Progenitor cell of endocrine pancreas (in vitro differentiated cells): ENCODE results near the gene CCDC192. TPM values are rescaled to one million over a fixed set of nuclear protein-coding genes. Genes with fewer than 3 reads are reported as not detected.

ENCODE experiments used
- DNase-seq: peaks from one replicate; pipeline ENCODE4 v3.0.0; 2021; ENCODE audit warnings: low spot score; ENCODE audit not compliant: unreplicated experiment
- H3K27ac Mint-ChIP-seq: 2 replicates; pipeline ENCODE4 v1.8.0; 2021; ENCODE audit warnings: mild to moderate bottlenecking, moderate library complexity, mixed read lengths
- H3K27me3 Mint-ChIP-seq: 2 replicates; pipeline ENCODE4 v1.8.0; 2021; ENCODE audit warnings: mixed read lengths
- H3K36me3 Mint-ChIP-seq: 2 replicates; pipeline ENCODE4 v1.8.0; 2022; ENCODE audit warnings: mixed read lengths; ENCODE audit not compliant: insufficient read depth
- H3K4me1 Mint-ChIP-seq: 2 replicates; pipeline ENCODE4 v1.8.0; 2021; ENCODE audit warnings: low read depth, mixed read lengths
- H3K4me3 Mint-ChIP-seq: 2 replicates; pipeline ENCODE4 v1.8.0; 2021; ENCODE audit warnings: low read depth, mild to moderate bottlenecking, moderate library complexity, mixed read lengths
- H3K9me3 Mint-ChIP-seq: 2 replicates; pipeline ENCODE4 v1.8.0; 2021; ENCODE audit warnings: low read depth, mixed read lengths
- total RNA-seq: library from RNA; stranded (reverse); gene quantifications from 2 replicates; pipeline ENCODE4 v1.2.1, GENCODE V29; 2021
- TF ChIP-seq, protein P1 (sequence below): fragments of 200-600 bp; sonication (generic); IDR thresholded peaks from one replicate; pipeline ENCODE4 v1.5.0; 2021; ENCODE audit warnings: antibody characterized with exemption, mild to moderate bottlenecking; ENCODE audit not compliant: unreplicated experiment

The CCDC192 gene
- total RNA-seq, 1 donor from 2014 or later = not detected

DNA sequence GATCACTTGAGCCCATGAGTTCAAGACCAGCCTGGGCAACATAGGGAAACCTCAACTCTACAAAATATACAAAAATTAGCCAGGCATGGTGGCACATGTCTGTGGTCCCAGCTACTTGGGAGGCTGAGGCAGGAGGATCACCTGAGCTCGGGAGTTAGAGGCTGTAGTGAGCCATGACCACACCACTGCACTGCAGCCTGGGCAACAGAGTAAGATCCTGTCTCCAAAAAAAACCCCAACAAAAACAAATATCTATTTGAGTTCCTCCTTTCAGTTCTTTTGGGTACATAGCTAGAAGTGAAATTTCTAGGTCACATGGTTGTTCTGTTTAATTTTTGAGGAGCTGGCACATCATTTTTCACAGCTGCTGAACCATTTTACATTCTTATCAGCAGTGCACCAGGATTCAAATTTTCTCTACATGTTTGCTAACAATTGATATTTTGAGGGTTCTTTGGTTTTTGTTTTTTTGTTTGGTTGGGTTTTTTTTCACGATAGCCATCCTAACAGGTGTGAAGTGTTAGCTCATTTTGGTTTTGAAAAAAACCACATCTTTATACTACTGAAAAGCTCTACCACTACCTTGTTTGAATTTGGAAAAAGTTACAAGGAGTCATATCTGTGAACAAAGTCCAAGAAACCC, 203.5 kb downstream of the CCDC192 start:
- Mint-ChIP-seq H3K27ac (no peak overlapping the region), H3K36me3 (no peaks in the 10 kb centered on the region), H3K4me1 (peaks cover 16% of the 10 kb centered on the region), H3K4me3 (no peak overlapping the region), H3K9me3 (no peaks in the 10 kb centered on the region), H3K27me3 (no peaks in the 10 kb centered on the region)
- DNase-seq = no peak
- TF ChIP-seq, protein P1, sequence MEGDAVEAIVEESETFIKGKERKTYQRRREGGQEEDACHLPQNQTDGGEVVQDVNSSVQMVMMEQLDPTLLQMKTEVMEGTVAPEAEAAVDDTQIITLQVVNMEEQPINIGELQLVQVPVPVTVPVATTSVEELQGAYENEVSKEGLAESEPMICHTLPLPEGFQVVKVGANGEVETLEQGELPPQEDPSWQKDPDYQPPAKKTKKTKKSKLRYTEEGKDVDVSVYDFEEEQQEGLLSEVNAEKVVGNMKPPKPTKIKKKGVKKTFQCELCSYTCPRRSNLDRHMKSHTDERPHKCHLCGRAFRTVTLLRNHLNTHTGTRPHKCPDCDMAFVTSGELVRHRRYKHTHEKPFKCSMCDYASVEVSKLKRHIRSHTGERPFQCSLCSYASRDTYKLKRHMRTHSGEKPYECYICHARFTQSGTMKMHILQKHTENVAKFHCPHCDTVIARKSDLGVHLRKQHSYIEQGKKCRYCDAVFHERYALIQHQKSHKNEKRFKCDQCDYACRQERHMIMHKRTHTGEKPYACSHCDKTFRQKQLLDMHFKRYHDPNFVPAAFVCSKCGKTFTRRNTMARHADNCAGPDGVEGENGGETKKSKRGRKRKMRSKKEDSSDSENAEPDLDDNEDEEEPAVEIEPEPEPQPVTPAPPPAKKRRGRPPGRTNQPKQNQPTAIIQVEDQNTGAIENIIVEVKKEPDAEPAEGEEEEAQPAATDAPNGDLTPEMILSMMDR = no peak

DNA sequence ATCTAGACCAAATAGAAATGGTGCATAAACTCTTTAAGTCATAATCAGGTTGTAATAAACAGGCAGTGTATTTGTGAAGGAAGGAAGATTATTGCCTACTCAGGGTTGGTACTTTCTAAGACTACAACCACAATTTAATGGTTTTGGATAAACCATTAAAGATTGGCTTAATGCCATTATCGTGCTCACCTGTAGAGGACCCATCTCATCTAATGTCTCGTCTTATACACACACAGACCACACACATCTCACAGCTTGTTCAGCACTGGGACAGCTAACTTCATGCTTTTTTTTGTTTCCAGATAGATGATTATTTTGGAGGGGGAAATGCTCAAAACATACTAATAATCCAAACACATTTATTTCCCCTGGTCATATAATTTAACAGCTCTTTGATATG, 204.7 kb downstream of the CCDC192 start:
- Mint-ChIP-seq H3K9me3 (no peaks in the 10 kb centered on the region), H3K4me3 (no peak overlapping the region), H3K36me3 (no peaks in the 10 kb centered on the region), H3K4me1 (peaks cover 17% of the 10 kb centered on the region), H3K27me3 (no peaks in the 10 kb centered on the region), H3K27ac (no peak overlapping the region)
- no peak for DNase-seq
- TF ChIP-seq, protein P1 = peak; percentile 25

DNA sequence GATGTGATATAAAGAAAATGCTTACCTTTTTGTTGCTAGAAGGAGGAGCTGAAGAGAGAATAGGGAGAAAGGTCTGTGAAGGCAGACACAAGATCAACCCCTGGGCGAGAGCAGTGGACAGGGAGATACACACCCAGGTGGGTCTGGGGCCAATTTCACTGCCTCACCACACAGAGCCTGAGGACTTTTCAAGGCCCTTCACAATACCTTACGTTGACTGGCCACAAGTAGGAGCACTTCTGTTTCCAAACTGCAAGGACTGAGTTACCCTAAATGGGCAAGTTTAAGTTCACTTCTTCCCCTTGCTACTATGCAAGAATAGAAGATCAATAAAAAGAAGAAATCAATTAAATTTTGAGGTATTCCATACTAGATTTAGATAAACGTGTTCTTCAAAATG, 205.9 kb downstream of the CCDC192 start:
- peaks cover 17% of the 10 kb centered on the region for H3K4me1 Mint-ChIP-seq
- no peaks in the 10 kb centered on the region for H3K9me3 Mint-ChIP-seq
- no peaks in the 10 kb centered on the region for H3K27me3 Mint-ChIP-seq
- H3K36me3 Mint-ChIP-seq = no peaks in the 10 kb centered on the region
- H3K27ac Mint-ChIP-seq = no peak overlapping the region
- no peak for DNase-seq
- no peak overlapping the region for H3K4me3 Mint-ChIP-seq
- TF ChIP-seq, protein P1 = peak; percentile 59

DNA sequence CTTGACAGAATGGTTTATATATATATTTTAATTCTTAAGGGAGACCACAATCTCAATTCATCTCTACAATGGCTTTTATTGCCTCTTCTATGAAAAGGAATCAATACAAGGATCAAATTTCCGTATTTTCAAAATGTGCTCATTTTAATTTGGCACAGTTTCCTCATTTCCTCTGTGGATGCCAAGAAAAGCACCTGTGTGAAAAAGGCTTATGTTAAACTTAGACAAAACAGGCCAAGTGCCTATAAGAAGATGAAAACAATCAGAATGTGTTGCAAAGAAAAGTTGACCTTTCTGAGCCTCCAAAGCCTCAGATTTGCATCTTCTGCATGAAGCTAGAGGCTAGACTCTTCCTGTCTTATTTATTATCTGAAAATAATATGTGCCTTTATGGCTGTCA, 206.6 kb downstream of the CCDC192 start:
- no peak for DNase-seq
- Mint-ChIP-seq H3K27ac (no peak overlapping the region), H3K4me3 (no peak overlapping the region), H3K4me1 (peaks cover 17% of the 10 kb centered on the region), H3K36me3 (no peaks in the 10 kb centered on the region), H3K9me3 (no peaks in the 10 kb centered on the region), H3K27me3 (no peaks in the 10 kb centered on the region)
- TF ChIP-seq, protein P1 = no peak

DNA sequence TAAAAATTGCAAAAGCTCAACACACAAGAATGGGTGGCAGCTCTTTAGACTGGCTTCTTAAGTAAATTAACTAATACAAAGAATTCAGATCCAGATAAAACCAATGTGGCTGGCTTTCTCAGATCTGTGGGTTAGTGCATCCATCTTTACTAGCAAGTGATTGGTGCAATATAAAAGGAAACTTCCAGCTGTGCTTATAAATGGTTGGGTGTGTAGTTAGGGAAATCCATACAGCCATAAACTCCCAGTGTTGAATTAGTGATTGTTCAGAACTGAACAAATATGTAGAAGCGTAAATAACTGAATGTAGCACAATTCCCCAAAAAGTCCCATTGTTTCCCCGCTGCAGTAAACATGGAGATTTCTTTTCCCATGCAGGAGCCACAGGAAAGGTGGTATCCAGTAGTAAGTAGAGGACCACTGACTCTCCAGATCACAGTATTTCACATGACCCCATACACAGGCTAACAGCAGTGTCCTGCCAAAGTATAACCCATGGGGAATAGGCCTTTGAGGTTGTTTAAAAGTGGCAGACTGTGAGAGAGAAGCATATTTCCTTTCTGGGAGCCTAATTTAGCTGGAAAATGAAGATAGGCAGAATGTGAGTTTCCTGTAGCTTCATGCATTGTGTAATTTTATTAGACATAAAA, 207.2 kb downstream of the CCDC192 start:
- H3K9me3 Mint-ChIP-seq = no peaks in the 10 kb centered on the region
- H3K4me1 Mint-ChIP-seq = peaks cover 17% of the 10 kb centered on the region
- no peaks in the 10 kb centered on the region for H3K27me3 Mint-ChIP-seq
- no peak overlapping the region for H3K27ac Mint-ChIP-seq
- H3K36me3 Mint-ChIP-seq = no peaks in the 10 kb centered on the region
- DNase-seq = no peak
- no peak overlapping the region for H3K4me3 Mint-ChIP-seq
- TF ChIP-seq, protein P1 = no peak
